ENCODE data around the gene CEACAM21.

DNA sequence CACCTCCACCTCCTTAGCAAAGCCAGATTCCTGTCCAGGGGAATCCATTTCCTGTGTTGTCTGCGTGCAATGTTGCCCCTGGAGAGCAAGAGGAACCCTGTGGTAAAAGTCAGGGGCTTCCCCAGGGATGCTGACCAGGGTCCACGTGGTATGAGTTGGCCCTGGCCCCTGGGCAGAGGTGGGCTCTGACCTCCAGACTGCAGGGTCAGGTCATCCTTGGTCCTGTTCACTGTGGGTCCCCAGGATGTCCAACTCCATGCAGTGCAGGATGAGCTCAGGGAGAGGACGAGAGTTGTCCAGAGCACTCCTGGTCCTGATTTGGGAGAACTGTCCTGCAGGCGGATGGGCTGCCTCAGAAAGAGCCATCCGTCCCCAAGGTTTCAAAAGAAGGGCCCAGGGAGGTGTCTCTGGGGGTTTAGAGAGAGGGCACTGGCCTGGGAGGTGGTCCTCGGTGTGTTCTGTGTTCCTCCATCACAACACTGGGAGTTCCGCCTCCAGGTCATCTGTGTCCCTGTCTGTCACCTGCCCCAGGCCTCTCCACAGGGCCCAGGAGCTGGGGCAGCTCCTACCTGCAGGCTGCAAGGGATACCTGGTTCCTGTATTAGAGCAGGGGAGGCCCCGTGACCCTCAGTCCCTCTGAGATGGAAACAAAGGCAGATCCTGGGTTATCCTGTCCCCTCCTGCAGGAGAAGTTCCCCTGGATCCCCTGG, 52.2 kb downstream of the CEACAM21 start:
- TF ChIP-seq EP300 (IDR thresholded peaks at IDR 0.05) (no peak), POLR2A (IDR thresholded peaks at IDR 0.05) (no peak)

Data from gastroesophageal sphincter (tissue), 2 donors.